Measurements from ENCODE around the gene RAB7A.

Gene RAB7A

DNA sequence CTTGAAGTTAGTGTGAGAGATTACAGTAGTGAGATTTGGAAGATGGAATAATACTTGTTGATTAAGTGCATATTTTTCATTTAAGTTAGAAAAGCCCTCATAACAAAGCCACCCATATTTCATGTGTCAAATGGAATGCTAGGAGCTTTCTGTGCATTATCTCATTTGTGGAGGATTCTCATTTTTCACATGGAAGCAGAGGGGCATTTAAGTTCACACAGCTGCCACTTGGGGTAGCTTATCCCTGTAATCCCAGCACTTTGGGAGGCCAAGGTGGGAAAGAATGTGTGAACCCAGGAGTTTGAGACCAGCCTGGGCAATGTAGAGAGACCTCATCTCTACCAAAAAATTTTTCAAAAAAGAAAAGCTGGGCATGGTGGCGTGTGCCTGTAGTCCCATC lies 55.2 kb downstream of the RAB7A start:
- Histone ChIP-seq H3K27ac (no peak overlapping the region), H3K4me3 (no peak overlapping the region)
- DNase-seq (ENCODE audit: low spot score), result no peak
- TF ChIP-seq, protein P1, sequence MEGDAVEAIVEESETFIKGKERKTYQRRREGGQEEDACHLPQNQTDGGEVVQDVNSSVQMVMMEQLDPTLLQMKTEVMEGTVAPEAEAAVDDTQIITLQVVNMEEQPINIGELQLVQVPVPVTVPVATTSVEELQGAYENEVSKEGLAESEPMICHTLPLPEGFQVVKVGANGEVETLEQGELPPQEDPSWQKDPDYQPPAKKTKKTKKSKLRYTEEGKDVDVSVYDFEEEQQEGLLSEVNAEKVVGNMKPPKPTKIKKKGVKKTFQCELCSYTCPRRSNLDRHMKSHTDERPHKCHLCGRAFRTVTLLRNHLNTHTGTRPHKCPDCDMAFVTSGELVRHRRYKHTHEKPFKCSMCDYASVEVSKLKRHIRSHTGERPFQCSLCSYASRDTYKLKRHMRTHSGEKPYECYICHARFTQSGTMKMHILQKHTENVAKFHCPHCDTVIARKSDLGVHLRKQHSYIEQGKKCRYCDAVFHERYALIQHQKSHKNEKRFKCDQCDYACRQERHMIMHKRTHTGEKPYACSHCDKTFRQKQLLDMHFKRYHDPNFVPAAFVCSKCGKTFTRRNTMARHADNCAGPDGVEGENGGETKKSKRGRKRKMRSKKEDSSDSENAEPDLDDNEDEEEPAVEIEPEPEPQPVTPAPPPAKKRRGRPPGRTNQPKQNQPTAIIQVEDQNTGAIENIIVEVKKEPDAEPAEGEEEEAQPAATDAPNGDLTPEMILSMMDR (IDR thresholded peaks at IDR 0.05), result no peak

DNA sequence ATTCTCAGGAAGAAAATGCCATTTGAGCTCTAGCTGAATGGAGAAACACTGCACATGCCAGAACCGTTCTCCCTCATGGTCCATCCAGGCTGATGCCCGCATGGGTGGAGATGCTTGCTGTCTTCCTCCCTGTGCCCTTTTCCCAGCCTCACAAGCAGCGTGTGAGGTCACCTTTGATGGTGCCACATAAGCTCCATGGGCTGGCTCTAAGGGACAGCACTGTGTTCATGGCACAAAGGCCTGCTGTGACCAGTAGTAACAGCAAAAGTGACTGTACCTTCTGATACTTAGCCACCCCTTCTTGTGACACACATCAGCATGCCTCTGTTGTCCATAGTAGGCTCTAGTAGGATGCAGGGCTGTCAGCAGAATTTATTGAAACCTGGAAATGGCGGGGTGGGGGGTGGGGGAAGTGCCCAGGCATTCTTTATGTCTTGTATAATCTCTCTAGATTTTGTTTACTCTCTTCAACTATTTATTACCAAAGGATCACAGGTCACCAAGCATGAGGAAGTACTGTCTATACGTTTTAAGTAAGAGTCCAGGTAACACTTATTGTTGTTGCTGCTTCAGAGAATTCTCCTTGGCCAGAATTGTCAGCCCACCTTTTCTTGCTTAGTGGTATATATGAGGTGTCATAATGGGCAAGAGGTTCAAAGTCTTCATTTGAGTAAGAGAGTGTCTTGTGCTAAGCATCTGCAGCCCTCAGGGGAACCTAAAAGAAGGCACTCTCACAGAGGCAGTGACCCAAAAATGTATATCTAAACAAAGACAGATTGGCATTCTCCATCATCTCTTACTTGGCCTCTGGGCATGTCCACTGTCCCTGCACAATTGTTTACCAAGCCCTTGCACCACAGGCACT lies 56.5 kb downstream of the RAB7A start:
- H3K4me3 ChIP-seq, result no peak overlapping the region
- H3K27ac ChIP-seq, result no peak overlapping the region
- DNase-seq (ENCODE audit: low spot score), result no peak
- TF ChIP-seq, protein P1 (IDR thresholded peaks at IDR 0.05), result no peak

DNA sequence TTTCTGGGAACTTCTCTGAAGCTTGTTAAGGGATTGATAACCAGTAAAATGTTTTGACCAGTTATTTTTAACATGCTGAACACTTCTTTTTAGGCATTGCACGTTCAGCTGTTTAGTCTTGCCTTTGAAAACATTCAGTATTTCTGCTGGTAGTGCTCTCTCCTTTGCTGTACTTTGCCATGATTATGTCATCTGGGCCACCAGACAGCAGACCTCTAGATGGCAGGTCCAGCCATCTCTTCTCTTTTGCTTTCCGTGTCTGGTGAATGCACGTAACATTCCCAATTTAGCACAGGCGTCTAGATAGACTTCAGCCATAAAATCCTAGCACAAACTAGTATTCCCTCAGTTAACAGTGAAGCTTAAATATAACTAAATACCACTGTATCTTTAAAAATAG lies 57.8 kb downstream of the RAB7A start:
- DNase-seq (ENCODE audit: low spot score), result no peak
- Histone ChIP-seq H3K27ac (peak overlapping the region in 1 of 2 donors; percentile 49), H3K4me3 (no peak overlapping the region)
- TF ChIP-seq, protein P1 (IDR thresholded peaks at IDR 0.05), result no peak

DNA sequence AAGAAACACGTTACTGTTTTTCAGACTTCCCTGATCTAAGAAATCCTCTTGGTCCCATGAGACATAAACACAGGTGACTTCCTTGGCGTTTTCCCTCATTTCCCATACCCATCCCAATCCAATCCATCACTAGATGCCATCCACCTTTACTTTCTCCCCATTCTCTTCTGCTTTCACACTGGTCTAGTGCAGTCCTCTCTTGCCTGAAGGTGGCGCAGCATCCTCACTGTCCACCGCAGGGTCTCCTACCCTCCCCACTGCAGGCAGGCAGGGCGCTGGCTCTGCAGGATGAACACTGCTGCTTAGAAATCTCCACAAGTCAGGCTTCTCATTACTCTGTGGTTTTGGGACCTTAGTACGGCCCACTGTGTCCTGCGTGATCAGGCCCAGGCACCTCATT lies 58.2 kb downstream of the RAB7A start:
- Histone ChIP-seq H3K27ac (peak overlapping the region in 1 of 2 donors; percentile 49), H3K4me3 (no peak overlapping the region)
- no peak for DNase-seq (ENCODE audit: low spot score)
- TF ChIP-seq, protein P1 (IDR thresholded peaks at IDR 0.05), result no peak

DNA sequence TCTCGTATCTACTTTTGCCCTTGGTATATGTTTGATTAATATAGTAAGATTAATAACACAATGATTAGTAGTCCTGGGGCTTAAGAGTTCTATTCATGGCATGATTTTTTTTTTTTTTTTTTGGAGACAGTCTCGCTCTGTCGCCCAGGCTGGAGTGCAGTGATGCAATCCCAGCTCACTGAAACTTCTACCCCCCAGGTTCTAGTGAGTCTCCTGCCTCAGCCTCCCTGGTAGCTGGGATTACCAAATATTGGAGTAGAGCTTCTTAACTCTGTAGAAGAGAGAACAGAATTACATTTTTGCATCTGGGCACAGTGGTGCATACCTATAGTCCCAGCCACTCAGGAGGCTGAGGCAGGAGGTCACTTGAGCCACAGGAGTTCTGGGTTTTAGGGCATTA lies 58.9 kb downstream of the RAB7A start:
- Histone ChIP-seq H3K27ac (no peak overlapping the region), H3K4me3 (no peak overlapping the region)
- DNase-seq (ENCODE audit: low spot score), result no peak
- TF ChIP-seq, protein P1 (IDR thresholded peaks at IDR 0.05), result no peak

DNA sequence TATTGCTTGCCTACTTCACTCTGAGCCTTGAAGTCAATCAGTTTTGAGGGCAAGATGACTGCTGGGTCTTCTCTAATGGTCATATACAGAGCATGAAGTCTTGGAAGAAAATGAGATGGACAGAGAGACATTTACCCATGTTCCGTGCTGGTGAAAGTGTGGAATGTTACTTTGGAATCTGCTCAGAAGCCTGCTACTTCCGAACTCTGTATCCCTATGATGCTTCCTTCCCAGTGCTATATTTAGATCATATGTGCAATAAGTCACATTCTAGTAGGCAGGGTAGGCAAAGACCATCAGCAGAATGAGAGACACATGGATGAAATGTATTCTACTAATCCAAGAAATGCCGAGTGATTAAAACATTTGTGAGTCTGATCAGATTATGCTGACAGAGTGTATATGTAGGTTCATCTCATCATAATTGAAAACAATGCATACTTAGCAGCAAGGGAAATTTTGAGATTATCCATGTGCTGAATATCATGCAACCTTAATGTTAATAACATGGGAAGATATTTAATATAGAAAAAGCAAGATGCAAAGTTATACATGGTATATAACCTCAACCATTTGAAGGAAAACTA lies 60.5 kb downstream of the RAB7A start:
- Histone ChIP-seq H3K4me3 (peak overlapping the region; percentile 15), H3K27ac (peak overlapping the region in 1 of 2 donors; percentile 36)
- TF ChIP-seq, protein P1 (IDR thresholded peaks at IDR 0.05), result no peak
- DNase-seq (ENCODE audit: low spot score), result no peak

All from coronary artery (tissue), 2 donors.